PC-3 (cell line): Measurements from ENCODE around the gene TRMO.

Source experiments
- EZH2 ChIP-seq: fragments of 300-600 bp; sonication (generic); IDR thresholded peaks from one replicate; pipeline ENCODE4 v1.6.1; 2017; ENCODE audit warnings: antibody characterized with exemption, mild to moderate bottlenecking, low read length; ENCODE audit not compliant: unreplicated experiment
- TF ChIP-seq, protein P1 (sequence below): fragments of 300-600 bp; sonication (generic); conservative IDR thresholded peaks from 2 replicates; pipeline ENCODE4 v1.5.1; 2017; ENCODE audit warnings: antibody characterized with exemption, low read depth, mild to moderate bottlenecking, low read length

DNA sequence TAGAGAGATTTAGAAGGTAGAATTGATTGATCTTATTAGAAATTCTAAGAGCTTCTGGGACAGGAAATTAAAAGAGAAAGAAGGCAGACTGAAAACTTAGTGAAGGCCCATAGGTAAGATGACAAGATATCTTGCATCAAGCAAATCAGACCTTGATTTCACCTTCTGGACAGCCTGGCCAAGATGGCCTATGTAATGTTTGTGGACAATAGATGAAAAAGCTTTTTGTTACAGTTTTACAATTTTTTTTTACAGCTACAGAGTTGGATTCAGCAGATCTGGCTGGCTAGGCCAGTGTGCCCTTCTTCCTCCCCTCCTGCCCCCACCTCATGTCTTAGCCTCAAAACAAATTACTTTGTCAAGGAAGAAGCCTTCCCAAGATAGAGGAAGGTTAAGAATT, 37.3 kb upstream of the TRMO start:
- TF ChIP-seq EZH2, result no peak
- TF ChIP-seq, protein P1, sequence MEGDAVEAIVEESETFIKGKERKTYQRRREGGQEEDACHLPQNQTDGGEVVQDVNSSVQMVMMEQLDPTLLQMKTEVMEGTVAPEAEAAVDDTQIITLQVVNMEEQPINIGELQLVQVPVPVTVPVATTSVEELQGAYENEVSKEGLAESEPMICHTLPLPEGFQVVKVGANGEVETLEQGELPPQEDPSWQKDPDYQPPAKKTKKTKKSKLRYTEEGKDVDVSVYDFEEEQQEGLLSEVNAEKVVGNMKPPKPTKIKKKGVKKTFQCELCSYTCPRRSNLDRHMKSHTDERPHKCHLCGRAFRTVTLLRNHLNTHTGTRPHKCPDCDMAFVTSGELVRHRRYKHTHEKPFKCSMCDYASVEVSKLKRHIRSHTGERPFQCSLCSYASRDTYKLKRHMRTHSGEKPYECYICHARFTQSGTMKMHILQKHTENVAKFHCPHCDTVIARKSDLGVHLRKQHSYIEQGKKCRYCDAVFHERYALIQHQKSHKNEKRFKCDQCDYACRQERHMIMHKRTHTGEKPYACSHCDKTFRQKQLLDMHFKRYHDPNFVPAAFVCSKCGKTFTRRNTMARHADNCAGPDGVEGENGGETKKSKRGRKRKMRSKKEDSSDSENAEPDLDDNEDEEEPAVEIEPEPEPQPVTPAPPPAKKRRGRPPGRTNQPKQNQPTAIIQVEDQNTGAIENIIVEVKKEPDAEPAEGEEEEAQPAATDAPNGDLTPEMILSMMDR, result no peak
